ENCODE results near the gene DERA. TPM values are rescaled to one million over a fixed set of nuclear protein-coding genes. Genes with fewer than 3 reads are reported as not detected.

Gene DERA
- total and polyA plus RNA-seq, 10 donors = 14.5 to 35.4 (median 27.6) TPM

DNA sequence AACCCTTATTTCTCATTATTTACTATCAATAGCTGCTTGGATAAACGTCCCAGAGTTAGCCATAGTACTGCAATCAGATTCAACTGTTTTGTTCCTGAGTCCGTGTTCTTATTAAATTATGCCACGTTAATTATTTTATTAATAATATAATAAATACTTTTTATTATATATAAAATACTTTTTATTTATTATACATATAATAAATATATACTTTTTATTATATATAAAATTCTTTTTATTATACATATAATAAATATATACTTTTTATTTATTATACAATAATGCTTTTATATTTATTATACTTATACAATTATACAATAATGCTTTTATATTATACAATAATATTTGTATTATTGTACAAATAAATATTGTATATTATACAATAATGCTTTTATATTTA, 17.9 kb upstream of the DERA start:
- no peaks in the 10 kb centered on the region for H3K27me3 ChIP-seq (replicated peaks in 1 of 7)
- DNase-seq = no peak
- 87 to 93% (median 88%) methylated on average over 3 of the region's 3 CpGs for WGBS, 5 donors
- peaks cover 0 to 24% (median 1%) of the 10 kb centered on the region in 6 donors for H3K4me1 ChIP-seq
- no peaks in the 10 kb centered on the region for H3K9me3 ChIP-seq
- intact Hi-C loops (cut with DNase I; ENCODE audit: low total_unique reads) = no loop called here
- no peak overlapping the region for H3K4me3 ChIP-seq
- no peak overlapping the region for H3K27ac ChIP-seq
- H3K36me3 ChIP-seq = peaks cover 0 to 86% (median 63%) of the 10 kb centered on the region in 6 donors
- TF ChIP-seq POLR2AphosphoS5 (IDR thresholded peaks at IDR 0.05) = no peak
- no peak for TF ChIP-seq POLR2A (IDR thresholded peaks at IDR 0.05)
- TF ChIP-seq, protein P1, sequence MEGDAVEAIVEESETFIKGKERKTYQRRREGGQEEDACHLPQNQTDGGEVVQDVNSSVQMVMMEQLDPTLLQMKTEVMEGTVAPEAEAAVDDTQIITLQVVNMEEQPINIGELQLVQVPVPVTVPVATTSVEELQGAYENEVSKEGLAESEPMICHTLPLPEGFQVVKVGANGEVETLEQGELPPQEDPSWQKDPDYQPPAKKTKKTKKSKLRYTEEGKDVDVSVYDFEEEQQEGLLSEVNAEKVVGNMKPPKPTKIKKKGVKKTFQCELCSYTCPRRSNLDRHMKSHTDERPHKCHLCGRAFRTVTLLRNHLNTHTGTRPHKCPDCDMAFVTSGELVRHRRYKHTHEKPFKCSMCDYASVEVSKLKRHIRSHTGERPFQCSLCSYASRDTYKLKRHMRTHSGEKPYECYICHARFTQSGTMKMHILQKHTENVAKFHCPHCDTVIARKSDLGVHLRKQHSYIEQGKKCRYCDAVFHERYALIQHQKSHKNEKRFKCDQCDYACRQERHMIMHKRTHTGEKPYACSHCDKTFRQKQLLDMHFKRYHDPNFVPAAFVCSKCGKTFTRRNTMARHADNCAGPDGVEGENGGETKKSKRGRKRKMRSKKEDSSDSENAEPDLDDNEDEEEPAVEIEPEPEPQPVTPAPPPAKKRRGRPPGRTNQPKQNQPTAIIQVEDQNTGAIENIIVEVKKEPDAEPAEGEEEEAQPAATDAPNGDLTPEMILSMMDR (IDR thresholded peaks at IDR 0.05 in 8 of 11, conservative IDR thresholded peaks at IDR 0.05 in 3 of 11) = no peak

GRCh38 chr12:15896867-15897266, 14.3 kb upstream of the DERA start:
- peaks cover 0 to 20% (median 5%) of the 10 kb centered on the region in 6 donors for H3K4me1 ChIP-seq
- intact Hi-C loops (cut with DNase I; ENCODE audit: low total_unique reads) = no loop called here
- no peaks in the 10 kb centered on the region for H3K9me3 ChIP-seq
- no peak overlapping the region for H3K4me3 ChIP-seq
- peaks cover 0 to 96% (median 69%) of the 10 kb centered on the region in 6 donors for H3K36me3 ChIP-seq
- no peaks in the 10 kb centered on the region for H3K27me3 ChIP-seq (replicated peaks in 1 of 7)
- H3K27ac ChIP-seq = no peak overlapping the region
- no peak for DNase-seq
- TF ChIP-seq POLR2A (IDR thresholded peaks at IDR 0.05) (no peak), POLR2AphosphoS5 (IDR thresholded peaks at IDR 0.05) (no peak)
- TF ChIP-seq, protein P1 (IDR thresholded peaks at IDR 0.05 in 8 of 11, conservative IDR thresholded peaks at IDR 0.05 in 3 of 11) = no peak
- WGBS, 5 donors = 86 to 95% (median 88%) methylated on average over 1 of the region's 1 CpG

DNA sequence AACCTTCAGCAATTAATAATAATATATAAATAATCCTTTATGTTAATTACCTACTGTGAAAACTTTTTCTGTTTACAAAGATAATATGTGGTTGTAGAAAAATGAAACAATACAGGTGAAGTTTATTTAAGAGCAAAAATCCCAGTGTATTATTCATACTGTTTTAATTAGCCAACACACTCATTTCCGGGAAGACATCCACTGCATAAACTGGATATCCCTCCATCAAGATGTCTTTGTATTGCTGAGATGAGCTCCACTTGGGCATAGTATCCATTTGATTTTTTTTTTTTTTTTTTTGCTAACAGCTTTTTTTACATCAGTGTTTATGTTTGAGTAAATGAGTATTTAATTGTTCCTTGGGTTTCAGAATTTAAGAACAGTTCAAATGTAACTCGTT, 13.7 kb upstream of the DERA start:
- no peak overlapping the region for H3K4me3 ChIP-seq
- peaks cover 0 to 96% (median 70%) of the 10 kb centered on the region in 6 donors for H3K36me3 ChIP-seq
- no peaks in the 10 kb centered on the region for H3K9me3 ChIP-seq
- H3K27ac ChIP-seq = no peak overlapping the region
- 85 to 98% (median 95%) methylated on average over 2 of the region's 2 CpGs for WGBS, 5 donors
- TF ChIP-seq, protein P1 (IDR thresholded peaks at IDR 0.05 in 8 of 11, conservative IDR thresholded peaks at IDR 0.05 in 3 of 11) = no peak
- TF ChIP-seq POLR2A (IDR thresholded peaks at IDR 0.05) (no peak), POLR2AphosphoS5 (IDR thresholded peaks at IDR 0.05) (no peak)
- intact Hi-C loops (cut with DNase I; ENCODE audit: low total_unique reads) = no loop called here
- H3K27me3 ChIP-seq (replicated peaks in 1 of 7) = no peaks in the 10 kb centered on the region
- no peak for DNase-seq
- H3K4me1 ChIP-seq = peaks cover 0 to 20% (median 5%) of the 10 kb centered on the region in 6 donors

- Histone ChIP-seq H3K4me1 (peaks cover 0 to 20% (median 5%) of the 10 kb centered on the region in 6 donors), H3K9me3 (no peaks in the 10 kb centered on the region), H3K27me3 (replicated peaks in 1 of 7) (no peaks in the 10 kb centered on the region), H3K27ac (peak overlapping the region in 1 of 8 donors; percentile 7), H3K4me3 (no peak overlapping the region), H3K36me3 (peaks cover 3 to 100% (median 71%) of the 10 kb centered on the region in 6 donors)
- intact Hi-C loops (cut with DNase I; ENCODE audit: low total_unique reads) = no loop called here
- DNase-seq = no peak
- TF ChIP-seq, protein P1 (IDR thresholded peaks at IDR 0.05 in 8 of 11, conservative IDR thresholded peaks at IDR 0.05 in 3 of 11) = peak; percentile 4 to 73 (median 55)
- TF ChIP-seq POLR2A (IDR thresholded peaks at IDR 0.05) (no peak), POLR2AphosphoS5 (IDR thresholded peaks at IDR 0.05) (no peak)
Measured at GRCh38 chr12:15899282-15899870, 11.8 kb upstream of the DERA start.
